Upper lobe of left lung (tissue), 4 donors: ENCODE data around the gene DEFB118.
"Not testable (repeated sequence)": the region's sequence is repeated elsewhere in the genome, so short reads cannot be mapped to it uniquely, and the experiment has no call there.

ENCODE experiments used
- CTCF ChIP-seq, 6 experiments: fragments of 450-650 bp in 4 of 6; fragments of 200-600 bp in 2 of 6; sonication (generic) in 2 of 6; IDR thresholded peaks; one replicate each; pipeline ENCODE4 v1.5.1; 2016 to 2019; ENCODE audit warnings: antibody characterized with exemption in 6 of 6
- POLR2AphosphoS5 ChIP-seq, 2 donors: sonication (generic); formaldehyde crosslinking; IDR thresholded peaks; one replicate each; pipeline ENCODE4 v1.5.1; 2017; ENCODE audit warnings: antibody characterized with exemption in 2 of 2

- not testable (repeated sequence) for TF ChIP-seq CTCF, POLR2AphosphoS5 (IDR thresholded peaks at IDR 0.05)
Measured at GRCh38 chr20:31364272-31364671, 4.1 kb upstream of the DEFB118 start.
